A549 (cell line): Measurements from ENCODE around the gene MBNL3. TPM values are rescaled to one million over a fixed set of nuclear protein-coding genes. Genes with fewer than 3 reads are reported as not detected.

ENCODE experiments used
- ATAC-seq, 2 experiments: fragments of 200-7000 bp in 1 of 2; fragments of >200 bp in 1 of 2; cut with Nextera tagmentation in 1 of 2; cut with Tn5 transposase in 1 of 2; 3 replicates each; pipeline versions ENCODE4 v1.8.0 to v1.9.1; 2018 to 2020; ENCODE audit warnings: mild to moderate bottlenecking in 1 of 2, moderate library complexity in 1 of 2
- CTCF ChIA-PET: fragments of 300-600 bp; sonication (Branson Sonifier 250); formaldehyde crosslinking; extraction: SDS; loops from one replicate; lab custom pipeline; 2021; ENCODE audit warnings: antibody characterized with exemption, inconsistent platforms; lab: Yijun Ruan, JAX
- POLR2A ChIA-PET: fragments of 350-600 bp; formaldehyde crosslinking; extraction: SDS; loops from one replicate; lab custom pipeline; 2021; ENCODE audit warnings: antibody characterized with exemption, inconsistent platforms; lab: Yijun Ruan, JAX
- DNase-seq, 2 experiments: peaks; one replicate each; pipeline versions ENCODE4 v3.0.0 to v3.0.0-alpha.2; 2011 to 2016; ENCODE audit warnings: low read depth in 1 of 2, low spot score in 1 of 2
- FAIRE-seq: peaks from 2 replicates; lab custom pipeline; 2011; peaks lifted over from hg19 to GRCh38; lab: Jason Lieb, UNC
- H3K27ac ChIP-seq, 2 experiments: fragments of >200 bp; sonication (Bioruptor Twin); formaldehyde crosslinking; 3 replicates each; pipeline ENCODE4 v1.5.1; 2016 to 2017
- H3K4me1 ChIP-seq: fragments of >200 bp; sonication (Bioruptor Twin); formaldehyde crosslinking; 3 replicates; pipeline ENCODE4 v1.6.1; 2016
- H3K4me2 ChIP-seq: fragments of >200 bp; sonication (Bioruptor Twin); formaldehyde crosslinking; 3 replicates; pipeline ENCODE4 v1.6.1; 2016
- H3K4me3 ChIP-seq: fragments of >200 bp; sonication (Bioruptor Twin); formaldehyde crosslinking; 3 replicates; pipeline ENCODE4 v1.5.1; 2016
- H3K9me3 ChIP-seq: fragments of >200 bp; sonication (Bioruptor Twin); formaldehyde crosslinking; 3 replicates; pipeline ENCODE4 v1.6.1; 2016
- ATOH8 ChIP-seq: fragments of 250-450 bp; sonication (Bioruptor Pico); IDR thresholded peaks from 2 replicates; pipeline ENCODE4 v1.5.0; 2020; ENCODE audit warnings: low read depth, mild to moderate bottlenecking, moderate library complexity
- BCL3 ChIP-seq: fragments of >200 bp; sonication (Bioruptor Twin); formaldehyde crosslinking; IDR thresholded peaks from 3 replicates; pipeline ENCODE4 v1.6.1; 2016
- BHLHE40 ChIP-seq: IDR thresholded peaks from 2 replicates; pipeline ENCODE4 v1.6.1; 2012; ENCODE audit warnings: low read depth, low read length, inconsistent platforms
- CBX2 ChIP-seq: fragments of 200-600 bp; sonication (generic); IDR thresholded peaks from 2 replicates; pipeline ENCODE4 v1.6.1; 2016; ENCODE audit warnings: low read depth, mild to moderate bottlenecking, borderline replicate concordance
- CEBPB ChIP-seq, 2 experiments: fragments of >200 bp in 1 of 2; sonication (Bioruptor Twin) in 1 of 2; formaldehyde crosslinking in 1 of 2; IDR thresholded peaks; 2 replicates each; pipeline ENCODE4 v1.6.1; 2012 to 2016
- CHD2 ChIP-seq: fragments of 150-350 bp; IDR thresholded peaks from 2 replicates; pipeline ENCODE4 v1.6.1; 2014; ENCODE audit warnings: low read length; ENCODE audit not compliant: partially characterized antibody
- CTCF ChIP-seq: fragments of >200 bp; sonication (Bioruptor Twin); formaldehyde crosslinking; IDR thresholded peaks from 3 replicates; pipeline ENCODE4 v1.5.1; 2016
- EP300 ChIP-seq, 2 experiments: fragments of >200 bp; sonication (Bioruptor Twin); formaldehyde crosslinking; IDR thresholded peaks; 2 replicates in 1 of 2; 3 replicates in 1 of 2; pipeline ENCODE4 v1.6.1; 2016 to 2017
- ESRRA ChIP-seq: fragments of 150-350 bp; IDR thresholded peaks from 2 replicates; pipeline ENCODE4 v1.6.1; 2014; ENCODE audit warnings: mild to moderate bottlenecking, low read length, borderline replicate concordance
- FOSB ChIP-seq: fragments of 250-450 bp; sonication (Bioruptor Pico); IDR thresholded peaks from 2 replicates; pipeline ENCODE4 v1.5.0; 2020; ENCODE audit warnings: mild to moderate bottlenecking, moderate library complexity
- FOXS1 ChIP-seq: fragments of 250-450 bp; sonication (Bioruptor Pico); IDR thresholded peaks from 2 replicates; pipeline ENCODE4 v1.5.0; 2020; ENCODE audit warnings: mild to moderate bottlenecking, moderate library complexity
- HES2 ChIP-seq: fragments of >200 bp; sonication (Bioruptor Twin); formaldehyde crosslinking; IDR thresholded peaks from 2 replicates; pipeline ENCODE4 v1.6.1; 2016
- HOXB5 ChIP-seq: fragments of 250-450 bp; sonication (Bioruptor Pico); IDR thresholded peaks from 2 replicates; pipeline ENCODE4 v1.5.0; 2020; ENCODE audit warnings: mild to moderate bottlenecking, moderate library complexity
- JUN ChIP-seq, 2 experiments: fragments of >200 bp; sonication (Bioruptor Twin); formaldehyde crosslinking; IDR thresholded peaks; 2 replicates in 1 of 2; 3 replicates in 1 of 2; pipeline ENCODE4 v1.6.1; 2016 to 2017
- JUNB ChIP-seq: fragments of >200 bp; sonication (Bioruptor Twin); formaldehyde crosslinking; IDR thresholded peaks from 2 replicates; pipeline ENCODE4 v1.6.1; 2016
- KDM1A ChIP-seq: fragments of 200-600 bp; sonication (generic); IDR thresholded peaks from 2 replicates; pipeline ENCODE4 v1.6.1; 2016; ENCODE audit warnings: low read depth, mild to moderate bottlenecking
- KDM5A ChIP-seq: fragments of 200-600 bp; sonication (generic); IDR thresholded peaks from 2 replicates; pipeline ENCODE4 v1.6.1; 2016; ENCODE audit warnings: antibody characterized with exemption, mild to moderate bottlenecking
- MAX ChIP-seq: IDR thresholded peaks from 2 replicates; pipeline ENCODE4 v1.6.1; 2012
- MAZ ChIP-seq: fragments of 150-350 bp; IDR thresholded peaks from 2 replicates; pipeline ENCODE4 v1.6.1; 2014; ENCODE audit warnings: antibody characterized with exemption, low read depth, low read length, borderline replicate concordance
- NPAS2 ChIP-seq: fragments of 250-450 bp; sonication (Bioruptor Pico); IDR thresholded peaks from 2 replicates; pipeline ENCODE4 v1.8.0; 2022; ENCODE audit warnings: mild to moderate bottlenecking, moderate library complexity, borderline replicate concordance
- PHF8 ChIP-seq: fragments of 200-600 bp; sonication (generic); IDR thresholded peaks from 2 replicates; pipeline ENCODE4 v1.6.1; 2016; ENCODE audit warnings: low read depth, mild to moderate bottlenecking, antibody characterized with exemption, moderate library complexity, borderline replicate concordance
- POLR2A ChIP-seq: IDR thresholded peaks from 2 replicates; pipeline ENCODE4 v1.6.1; 2012; ENCODE audit warnings: mild to moderate bottlenecking, low read length
- RAD21 ChIP-seq, 2 experiments: fragments of >200 bp in 1 of 2; sonication (Bioruptor Twin) in 1 of 2; formaldehyde crosslinking in 1 of 2; IDR thresholded peaks in 1 of 2; conservative IDR thresholded peaks in 1 of 2; 2 replicates in 1 of 2; 3 replicates in 1 of 2; pipeline ENCODE4 v1.6.1; 2012 to 2018; ENCODE audit warnings: inconsistent platforms in 1 of 2
- RCOR1 ChIP-seq: fragments of 150-350 bp; IDR thresholded peaks from 2 replicates; pipeline ENCODE4 v1.6.1; 2014; ENCODE audit warnings: antibody characterized with exemption, low read length, low read depth
- REST ChIP-seq: fragments of 200-600 bp; sonication (generic); IDR thresholded peaks from 2 replicates; pipeline ENCODE4 v1.6.1; 2016; ENCODE audit warnings: antibody characterized with exemption, mild to moderate bottlenecking, moderate library complexity
- TFCP2L1 ChIP-seq: fragments of 250-450 bp; sonication (Bioruptor Pico); IDR thresholded peaks from 2 replicates; pipeline ENCODE4 v1.5.0; 2021; ENCODE audit warnings: mild to moderate bottlenecking
- TP53 ChIP-seq: fragments of 250-450 bp; sonication (Bioruptor Pico); IDR thresholded peaks from 2 replicates; pipeline ENCODE4 v1.5.0; 2021; ENCODE audit warnings: mild to moderate bottlenecking, moderate library complexity
- ZFP36 ChIP-seq: fragments of 450-650 bp; IDR thresholded peaks from 2 replicates; pipeline ENCODE4 v1.6.1; 2014; ENCODE audit warnings: borderline replicate concordance; ENCODE audit not compliant: partially characterized antibody
- ZNF302 ChIP-seq: fragments of 250-450 bp; sonication (Bioruptor Pico); IDR thresholded peaks from 2 replicates; pipeline ENCODE4 v1.9.0; 2021; ENCODE audit warnings: inconsistent platforms, mild to moderate bottlenecking, moderate library complexity
- ZSCAN20 ChIP-seq: fragments of 250-450 bp; sonication (Bioruptor Pico); IDR thresholded peaks from 2 replicates; pipeline ENCODE4 v1.8.0; 2022; ENCODE audit warnings: mild to moderate bottlenecking, moderate library complexity
- WGBS: methylation state at CpG from one replicate; pipeline ENCODE4 v1.1.6; 2017; ENCODE audit errors: missing lambda C conversion rate; 5-methylcytosine and 5-hydroxymethylcytosine counted together
- polyA plus RNA-seq, 4 experiments: library from polyadenylated mRNA; depleted of rRNA in 3 of 4; stranded (reverse); fragments of >200 nt; fragmentation: RNase III in 1 of 4; extraction: RNeasy Plus Mini Kit Qiagen cat#74134 plus additional on column Dnase treatment in 1 of 4; gene quantifications; 2 replicates in 3 of 4; 3 replicates in 1 of 4; pipeline ENCODE4 v1.2.3, GENCODE V29; 2011 to 2017

MBNL3 gene
- polyA plus RNA-seq, 2 of the 4 experiments (the other 2 are of a cell fraction), result not detected

- peaks cover 9% of the 10 kb centered on the region; the same call in 1 of the 3 replicates for H3K4me1 ChIP-seq
- no peak overlapping the region for H3K4me3 ChIP-seq
- WGBS, result 17% methylated on average over 2 of the region's 2 CpGs
- no peaks in the 10 kb centered on the region for H3K9me3 ChIP-seq
- CTCF ChIA-PET, result no interaction called here
- no peak for TF ChIP-seq HOXB5 (CRISPR knock-in tag)
- no peak for TF ChIP-seq JUNB
- TF ChIP-seq ESRRA, result no peak
- TF ChIP-seq KDM1A, result no peak
- no peak for TF ChIP-seq CTCF
- no peak for TF ChIP-seq ZSCAN20 (CRISPR knock-in tag)
- no peak for TF ChIP-seq CHD2
- TF ChIP-seq CEBPB (IDR thresholded peaks at IDR 0.05), result no peak
- no peak for TF ChIP-seq MAX
- no peak for TF ChIP-seq FOXS1 (CRISPR knock-in tag)
- no peak for TF ChIP-seq TFCP2L1 (CRISPR knock-in tag)
- no peak for TF ChIP-seq EP300 (IDR thresholded peaks at IDR 0.05)
- no peak for TF ChIP-seq HES2
- no peak for TF ChIP-seq FOSB (CRISPR knock-in tag)
- no peak for TF ChIP-seq REST
- no peak for TF ChIP-seq NPAS2 (CRISPR knock-in tag)
- TF ChIP-seq RAD21 (conservative IDR thresholded peaks at IDR 0.05 in 1 of 2, IDR thresholded peaks at IDR 0.05 in 1 of 2), result no peak
- no peak for TF ChIP-seq RCOR1
- TF ChIP-seq BCL3, result no peak
- no peak for TF ChIP-seq POLR2A
- TF ChIP-seq, all 56 proteins: peak for 0
- DNase-seq (no peak), ATAC-seq (no peak), FAIRE-seq (no peak)
- no peak overlapping the region for H3K4me2 ChIP-seq
- no peak overlapping the region for H3K27ac ChIP-seq
- POLR2A ChIA-PET, result no interaction called here
Measured at GRCh38 chrX:132486599-132487178, 2.1 kb downstream of the MBNL3 start.

- Histone ChIP-seq H3K4me3 (no peak overlapping the region), H3K4me1 (no peaks in the 10 kb centered on the region; the same call in 2 of the 3 replicates), H3K27ac (no peak overlapping the region), H3K4me2 (no peak overlapping the region), H3K9me3 (no peaks in the 10 kb centered on the region)
- ATAC-seq, result no peak
- 4% methylated on average over 2 of the region's 2 CpGs for WGBS
- ChIA-PET CTCF (no interaction called here), POLR2A (no interaction called here)
- DNase-seq, result no peak
- FAIRE-seq, result no peak
- no peak for TF ChIP-seq ESRRA
- no peak for TF ChIP-seq KDM1A
- no peak for TF ChIP-seq KDM5A
- no peak for TF ChIP-seq RCOR1
- no peak for TF ChIP-seq TP53 (CRISPR knock-in tag)
- TF ChIP-seq ZFP36, result no peak
- TF ChIP-seq CHD2, result no peak
- TF ChIP-seq MAZ, result no peak
- no peak for TF ChIP-seq TFCP2L1 (CRISPR knock-in tag)
- TF ChIP-seq MAX, result no peak
- no peak for TF ChIP-seq ATOH8
- TF ChIP-seq JUN (IDR thresholded peaks at IDR 0.05), result no peak
- TF ChIP-seq BHLHE40, result no peak
- no peak for TF ChIP-seq PHF8
- no peak for TF ChIP-seq CBX2
- TF ChIP-seq RAD21 (conservative IDR thresholded peaks at IDR 0.05 in 1 of 2, IDR thresholded peaks at IDR 0.05 in 1 of 2), result no peak
- no peak for TF ChIP-seq ZNF302
Measured at GRCh38 chrX:132483951-132484350, 4.9 kb downstream of the MBNL3 start.
